Jurkat, Clone E6-1 (cell line): Measurements from ENCODE around the gene CALHM2.
A peak's percentile ranks its signal among the peaks of the same experiment; 100 is the strongest.

Experiments
- DNase-seq: peaks from one replicate; pipeline ENCODE4 v3.0.0-alpha.2; 2011; ENCODE audit warnings: low read depth, low spot score
- H3K4me3 ChIP-seq: 2 replicates; pipeline ENCODE4 v1.5.1; 2011; ENCODE audit warnings: mild to moderate bottlenecking, low read length, control low read depth, moderate library complexity

Gene CALHM2

DNA sequence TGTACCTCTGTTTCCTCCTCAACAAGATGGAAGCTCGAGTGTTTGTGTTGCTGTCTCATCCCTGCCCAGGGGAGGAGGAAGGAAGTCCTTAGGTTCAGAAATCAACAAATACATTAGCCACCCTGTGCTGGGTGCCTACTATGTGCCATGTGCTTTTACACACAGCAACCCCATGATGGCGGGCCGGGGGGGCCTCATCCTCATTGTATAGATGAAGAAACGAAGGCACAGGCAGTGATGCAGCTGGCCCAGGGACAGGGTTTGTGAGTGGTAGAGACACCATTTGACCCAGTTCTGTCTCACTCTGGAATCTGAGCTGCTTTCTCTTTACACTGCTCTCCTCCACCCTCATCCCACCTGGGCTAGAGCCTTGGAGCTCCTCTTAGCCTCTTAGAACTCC lies 1.9 kb upstream of the CALHM2 start:
- DNase-seq, result no peak
- no peak overlapping the region for H3K4me3 ChIP-seq

DNA sequence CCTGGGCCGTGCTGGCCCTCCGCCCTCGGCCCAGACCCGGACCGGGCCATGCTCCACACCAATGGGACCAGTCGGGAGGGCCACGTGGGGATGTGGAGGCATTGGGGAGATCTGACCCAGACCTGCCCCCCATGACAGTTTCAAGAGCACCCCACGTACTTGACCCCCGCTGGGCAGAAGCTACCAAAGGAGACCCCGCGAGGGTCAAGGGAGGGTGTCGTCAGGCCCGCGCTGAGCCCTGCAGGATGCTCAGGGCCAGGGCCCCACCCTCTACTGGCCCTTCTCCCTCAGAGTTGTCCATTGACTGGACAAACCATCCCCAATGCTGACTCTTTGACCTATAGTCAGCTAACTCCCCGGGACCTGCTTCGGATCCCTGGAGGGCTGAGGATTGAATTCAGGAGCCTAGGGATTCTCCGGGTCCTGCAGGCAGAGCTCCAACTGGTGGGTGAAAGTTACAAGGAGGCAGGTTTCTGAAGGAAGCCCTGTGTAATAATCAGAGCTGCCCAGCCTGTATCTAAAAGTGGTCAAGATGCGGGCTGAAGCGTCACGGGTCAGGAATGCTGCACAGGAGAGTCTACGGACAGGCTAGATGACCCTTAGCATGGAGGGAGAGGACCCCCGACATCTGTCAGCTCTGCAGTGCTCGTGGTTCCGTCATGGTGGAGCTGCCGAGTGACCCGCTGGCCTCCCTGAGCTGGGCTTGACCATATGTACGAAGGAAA lies 498 bp upstream of the CALHM2 start:
- H3K4me3 ChIP-seq, result no peak overlapping the region
- DNase-seq, result no peak

DNA sequence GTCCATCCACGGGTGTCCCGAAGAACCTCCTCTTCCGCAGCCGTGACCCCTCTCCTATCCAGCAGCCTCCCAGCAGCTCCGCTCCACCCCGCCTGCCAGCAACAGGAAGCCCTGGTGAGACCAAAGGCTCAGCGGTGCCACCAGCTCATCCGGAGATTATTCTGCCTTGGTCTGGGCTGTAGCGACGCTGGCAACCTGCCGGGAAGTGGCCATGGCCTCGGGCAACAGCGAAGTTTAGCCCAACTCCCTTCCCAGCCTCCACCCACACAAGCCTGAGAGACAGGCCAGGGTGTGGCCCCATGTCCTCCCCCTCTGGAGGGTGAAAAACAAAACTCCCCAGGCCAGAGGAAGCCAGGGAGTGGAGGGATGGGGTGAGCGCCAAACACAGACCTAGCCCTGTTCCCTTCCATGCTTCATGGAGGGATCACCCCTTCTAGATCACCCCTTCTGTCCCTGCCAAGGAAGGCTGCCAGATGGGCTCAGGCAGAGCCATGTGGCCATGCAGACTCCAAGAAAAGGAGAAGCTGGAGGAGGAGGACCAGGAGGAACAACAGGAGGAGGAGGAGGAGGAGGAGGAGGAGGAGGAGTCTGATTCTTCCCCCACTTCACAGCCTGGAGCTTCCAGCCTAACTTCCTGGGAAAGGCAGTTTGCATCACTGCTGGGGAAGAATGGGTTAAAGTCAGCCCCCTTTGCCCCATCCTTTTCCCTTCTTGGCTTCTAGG lies 918 bp downstream of the CALHM2 start:
- peak; percentile 4 for DNase-seq
- H3K4me3 ChIP-seq, result no peak overlapping the region

DNA sequence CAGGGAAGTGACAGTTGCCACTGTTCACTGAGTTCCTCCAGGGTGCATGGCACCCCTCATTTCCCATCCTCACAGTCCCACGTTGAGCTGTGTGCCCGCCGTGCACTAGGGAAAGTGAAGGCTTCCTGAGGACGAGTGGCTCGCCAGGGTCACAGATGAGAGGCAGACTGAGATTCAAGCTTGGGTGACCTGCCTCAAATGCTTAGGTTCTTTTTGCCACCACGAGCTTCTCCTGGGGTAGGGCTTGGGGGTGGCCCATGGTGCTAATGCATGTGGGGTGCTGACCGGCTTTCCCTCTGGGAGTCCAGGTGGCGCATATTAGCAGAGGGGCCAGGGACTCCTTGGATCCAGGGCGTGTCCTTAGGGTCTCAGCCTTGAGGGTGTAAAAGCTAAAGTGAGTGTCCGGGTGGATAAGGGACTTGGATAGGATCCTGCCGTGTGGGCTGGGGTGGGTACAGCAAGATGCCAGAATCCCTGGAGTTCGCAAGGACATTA lies 1.9 kb downstream of the CALHM2 start:
- H3K4me3 ChIP-seq, result no peak overlapping the region

DNA sequence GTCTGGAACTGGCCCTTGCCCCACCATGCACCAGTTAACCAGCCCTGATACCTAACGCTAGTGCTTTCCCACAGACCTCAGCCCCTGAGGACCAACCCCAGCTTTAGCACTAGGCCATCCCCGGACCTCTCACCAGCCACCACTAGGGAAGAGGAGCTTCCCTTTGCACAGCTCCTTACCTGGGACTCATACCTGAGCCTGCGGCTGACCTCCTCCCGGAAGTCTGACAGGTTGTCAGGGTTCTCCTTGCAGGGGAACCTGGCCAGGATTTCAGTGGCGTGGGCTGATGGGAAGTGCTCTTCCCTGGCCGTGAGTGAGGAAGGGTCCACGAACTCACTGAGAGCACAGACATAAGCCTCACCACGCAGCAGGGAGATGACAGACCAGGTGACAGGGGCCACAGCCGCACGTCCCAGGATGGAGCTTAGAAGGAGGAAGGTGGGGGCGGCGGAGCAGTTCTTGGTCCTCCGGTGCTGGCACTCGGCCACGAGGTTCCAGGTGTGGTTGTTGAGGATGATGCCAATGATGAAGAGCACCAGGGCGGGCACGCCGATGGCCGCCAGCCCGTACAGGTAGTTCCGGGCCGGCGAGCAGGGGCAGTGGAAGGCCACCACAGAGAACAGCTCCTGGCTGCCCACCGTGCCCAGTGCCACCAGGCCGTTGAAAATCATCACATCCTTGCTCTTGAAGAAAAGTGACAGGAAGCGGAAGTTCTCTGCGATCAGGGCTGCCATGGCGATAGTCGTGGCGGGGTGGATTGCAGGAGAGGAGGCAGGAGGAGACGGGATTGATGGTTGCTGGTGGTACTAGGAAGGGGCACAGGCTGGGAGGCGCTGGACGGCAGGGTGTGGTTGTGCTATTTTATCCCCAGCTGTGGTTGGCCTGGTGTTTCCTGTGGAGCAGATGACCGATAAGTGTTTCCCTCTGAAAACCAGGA lies 2.7 kb downstream of the CALHM2 start:
- no peak for DNase-seq
- no peak overlapping the region for H3K4me3 ChIP-seq

More for the DNA sequence above, 1.9 kb downstream of the CALHM2 start:
- no peak for DNase-seq

DNA sequence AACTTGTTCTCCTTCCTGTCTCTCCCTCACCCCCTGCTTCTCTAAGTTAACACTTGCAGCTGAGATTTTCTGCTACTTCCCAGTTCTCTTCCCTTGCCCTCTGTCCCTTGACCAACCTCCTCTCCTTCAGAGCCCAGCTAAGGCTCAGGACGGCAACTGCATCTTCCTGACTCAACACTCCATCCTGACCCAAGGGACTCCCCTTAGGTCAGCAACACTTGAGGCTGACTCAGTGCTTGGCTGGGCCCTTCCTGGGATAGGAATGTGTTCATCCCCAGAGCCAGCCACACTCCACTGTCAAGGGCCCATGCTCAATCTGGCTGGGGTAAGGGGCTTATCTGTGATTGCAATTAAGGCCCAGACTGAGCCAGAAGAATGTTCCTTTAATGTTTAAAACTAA lies 3.4 kb downstream of the CALHM2 start:
- no peak overlapping the region for H3K4me3 ChIP-seq
- no peak for DNase-seq

DNA sequence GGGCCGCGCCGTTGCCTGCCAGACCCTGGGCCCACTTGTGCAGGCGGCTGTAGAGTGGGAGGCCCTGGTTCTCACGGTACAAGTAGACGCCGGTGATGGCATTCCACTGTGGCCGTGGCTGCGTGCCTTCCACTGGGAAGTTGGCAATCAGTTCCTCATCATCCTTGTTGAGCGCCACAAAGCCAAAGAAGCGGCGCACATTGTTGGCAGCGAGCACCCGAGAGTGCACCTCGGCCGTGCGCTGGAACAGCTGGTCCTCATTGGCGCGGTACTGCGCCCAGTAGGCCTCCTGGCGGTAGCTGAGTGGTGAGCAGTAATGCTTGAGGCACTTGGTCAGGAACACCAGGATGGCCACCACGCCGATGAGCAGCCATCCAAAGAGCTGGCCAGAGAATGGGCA lies 5.0 kb downstream of the CALHM2 start:
- no peak overlapping the region for H3K4me3 ChIP-seq

DNA sequence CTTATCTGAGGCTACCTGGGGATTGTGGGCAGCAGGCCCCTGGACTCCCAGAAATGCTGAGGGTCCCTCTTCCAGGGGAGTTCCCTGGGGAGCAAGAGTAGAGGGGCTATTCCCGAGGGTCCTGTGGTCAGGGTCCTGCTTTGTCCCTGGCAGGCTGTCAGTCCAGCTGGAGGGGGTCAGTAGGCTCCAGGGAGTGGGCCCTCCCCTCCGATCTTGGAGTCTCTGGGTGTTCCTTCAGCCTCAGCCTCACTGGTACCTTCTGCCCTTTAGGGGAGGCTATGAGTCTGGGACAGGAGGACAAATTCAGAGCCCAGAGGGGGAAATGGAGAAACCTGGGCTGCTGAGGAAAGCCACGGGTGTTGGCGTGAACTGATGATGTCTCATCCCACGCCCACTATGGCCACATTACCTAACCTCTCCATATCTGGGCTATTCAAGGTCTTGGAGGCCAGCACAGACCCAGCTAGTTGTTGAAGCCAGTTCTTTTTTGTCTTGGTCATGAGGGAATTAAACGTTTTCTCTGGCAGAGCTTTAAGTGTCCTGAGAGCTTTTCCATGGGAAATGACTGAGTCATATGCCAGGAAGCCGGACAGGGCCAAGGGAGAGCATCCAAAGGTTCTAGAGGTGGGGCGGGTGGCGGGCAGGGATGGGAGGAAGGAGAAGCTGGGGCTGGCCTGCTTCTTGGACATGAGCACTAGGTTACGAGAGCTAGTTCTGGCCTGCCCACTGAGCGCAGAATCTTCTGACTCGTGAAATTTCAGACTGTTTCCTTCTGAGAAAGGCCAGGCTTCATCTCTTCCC lies 6.2 kb downstream of the CALHM2 start:
- DNase-seq, result no peak
- H3K4me3 ChIP-seq, result no peak overlapping the region

More for the DNA sequence above, 5.0 kb downstream of the CALHM2 start:
- no peak for DNase-seq

DNA sequence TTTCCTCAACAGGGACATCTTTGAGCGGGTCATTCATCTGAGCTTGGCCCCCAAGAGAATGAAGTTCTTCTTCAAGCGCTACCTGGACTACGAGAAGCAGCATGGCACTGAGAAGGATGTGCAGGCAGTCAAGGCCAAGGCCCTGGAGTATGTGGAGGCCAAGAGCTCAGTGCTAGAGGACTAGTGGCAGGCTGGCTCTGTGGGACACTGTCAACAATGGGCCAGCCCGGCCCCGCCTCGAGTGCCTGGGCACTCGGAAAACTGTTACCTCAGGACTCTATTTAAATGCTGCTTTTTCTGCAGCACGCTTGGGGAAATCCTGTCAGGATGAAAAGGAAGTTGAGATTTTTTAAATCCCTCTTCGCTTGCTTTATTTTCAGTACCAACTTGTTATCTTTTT lies 6.8 kb downstream of the CALHM2 start:
- no peak overlapping the region for H3K4me3 ChIP-seq
- DNase-seq, result no peak

DNA sequence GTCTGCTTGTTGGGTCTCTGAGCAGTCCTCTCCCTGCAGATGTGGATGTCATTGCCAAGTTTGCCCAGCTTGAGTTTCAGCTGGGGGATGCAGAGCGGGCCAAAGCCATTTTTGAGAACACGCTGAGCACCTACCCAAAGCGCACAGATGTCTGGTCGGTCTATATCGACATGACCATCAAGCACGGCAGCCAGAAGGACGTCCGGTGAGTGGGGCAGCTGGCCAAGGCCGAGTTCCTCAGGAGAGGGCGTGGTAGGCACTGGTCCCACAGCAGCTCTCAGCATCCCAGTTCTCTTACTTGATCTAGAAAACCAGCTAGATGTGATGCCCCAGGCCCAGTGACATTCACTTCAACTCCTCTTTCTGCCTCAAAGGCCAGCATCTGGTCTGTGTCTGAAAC lies 7.7 kb downstream of the CALHM2 start:
- H3K4me3 ChIP-seq, result no peak overlapping the region
- no peak for DNase-seq

DNA sequence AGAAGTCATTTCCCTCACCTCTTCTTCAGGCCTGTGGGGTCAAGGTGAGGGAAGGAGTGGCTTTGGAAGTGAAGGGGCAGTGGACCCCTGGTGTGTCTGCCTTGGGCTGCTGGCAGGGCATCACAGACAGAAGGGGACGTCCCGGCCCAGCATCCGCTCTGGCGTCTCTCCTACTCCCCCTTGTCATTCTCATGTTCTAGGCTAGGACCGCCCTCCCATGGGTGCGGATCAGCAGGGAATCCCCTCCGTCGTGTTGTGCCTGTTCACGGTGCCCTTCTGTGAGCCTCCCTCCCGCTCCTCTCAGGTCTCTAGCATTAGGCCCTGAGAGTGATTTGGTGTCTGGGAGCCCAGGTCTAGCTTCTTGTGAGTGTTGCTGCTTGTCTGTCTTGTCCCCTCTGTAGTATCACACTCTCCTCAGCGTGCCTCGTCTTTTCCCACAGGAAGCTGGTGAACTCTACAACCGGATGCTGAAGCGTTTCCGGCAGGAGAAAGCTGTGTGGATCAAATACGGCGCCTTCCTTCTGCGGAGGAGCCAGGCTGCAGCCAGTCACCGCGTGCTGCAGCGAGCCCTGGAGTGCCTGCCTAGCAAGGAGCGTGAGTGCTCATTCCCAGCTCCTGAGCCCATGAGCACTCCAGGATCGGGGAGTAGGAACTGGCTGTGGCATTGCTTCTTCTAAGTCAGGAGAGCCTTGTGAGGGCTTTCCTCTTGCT lies 8.5 kb downstream of the CALHM2 start:
- no peak for DNase-seq
- H3K4me3 ChIP-seq, result no peak overlapping the region

DNA sequence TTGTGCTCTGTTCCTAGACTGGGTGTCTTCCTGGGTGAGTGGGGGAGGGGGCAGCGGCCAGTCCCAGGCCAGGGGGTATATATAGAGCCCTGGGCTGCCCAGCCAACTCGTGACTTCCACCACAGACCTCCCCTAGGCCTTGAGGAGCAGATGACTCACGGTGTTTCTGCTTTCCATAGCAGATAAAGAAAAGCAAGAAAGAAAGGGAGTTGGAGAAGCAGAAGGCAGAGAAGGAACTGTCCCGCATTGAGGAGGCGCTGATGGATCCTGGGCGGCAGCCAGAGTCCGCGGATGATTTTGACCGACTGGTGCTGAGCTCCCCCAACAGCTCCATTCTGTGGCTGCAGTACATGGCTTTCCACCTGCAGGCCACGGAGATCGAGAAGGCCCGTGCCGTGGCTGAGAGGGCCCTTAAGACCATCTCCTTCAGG lies 10.1 kb downstream of the CALHM2 start:
- DNase-seq, result no peak
- H3K4me3 ChIP-seq, result no peak overlapping the region

DNA sequence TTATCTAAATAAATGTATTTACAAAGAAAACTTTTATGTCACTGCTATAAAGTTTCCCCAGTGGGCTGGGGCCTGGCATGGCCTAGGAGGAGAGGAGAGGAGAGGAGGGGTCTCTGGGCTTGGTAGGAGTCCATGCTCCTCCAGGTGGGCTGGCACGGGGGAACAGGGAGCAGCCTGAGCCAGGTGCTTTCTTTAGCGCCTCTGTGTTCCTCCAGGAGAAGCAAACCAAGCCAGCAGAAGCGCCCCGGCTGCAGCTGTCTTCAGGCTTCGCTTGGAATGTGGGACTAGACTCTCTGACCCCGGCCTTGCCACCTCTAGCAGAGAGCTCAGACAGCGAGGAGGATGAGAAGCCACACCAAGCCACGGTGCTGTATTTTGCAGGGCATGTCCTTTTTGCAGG lies 10.6 kb downstream of the CALHM2 start:
- no peak for DNase-seq
- no peak overlapping the region for H3K4me3 ChIP-seq

DNA sequence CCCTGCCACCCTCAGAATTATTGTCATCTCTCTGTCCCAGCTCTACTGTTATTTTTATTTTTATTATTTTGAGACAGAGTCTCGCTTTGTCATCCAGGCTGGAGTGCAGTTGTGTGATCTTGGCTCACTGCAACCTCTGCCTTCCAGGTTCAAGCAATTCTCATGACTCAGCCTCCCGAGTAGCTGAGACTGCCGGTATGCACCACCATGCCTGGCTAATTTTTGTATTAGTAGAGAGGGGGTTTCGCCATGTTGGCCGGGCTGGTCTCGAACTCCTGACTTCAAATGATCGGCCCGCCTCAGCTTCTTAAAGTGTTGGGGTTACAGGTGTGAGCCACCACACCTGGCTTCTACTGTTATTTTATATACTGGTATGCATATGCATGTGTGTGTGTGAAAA lies 11.0 kb downstream of the CALHM2 start:
- no peak for DNase-seq
- H3K4me3 ChIP-seq, result no peak overlapping the region

DNA sequence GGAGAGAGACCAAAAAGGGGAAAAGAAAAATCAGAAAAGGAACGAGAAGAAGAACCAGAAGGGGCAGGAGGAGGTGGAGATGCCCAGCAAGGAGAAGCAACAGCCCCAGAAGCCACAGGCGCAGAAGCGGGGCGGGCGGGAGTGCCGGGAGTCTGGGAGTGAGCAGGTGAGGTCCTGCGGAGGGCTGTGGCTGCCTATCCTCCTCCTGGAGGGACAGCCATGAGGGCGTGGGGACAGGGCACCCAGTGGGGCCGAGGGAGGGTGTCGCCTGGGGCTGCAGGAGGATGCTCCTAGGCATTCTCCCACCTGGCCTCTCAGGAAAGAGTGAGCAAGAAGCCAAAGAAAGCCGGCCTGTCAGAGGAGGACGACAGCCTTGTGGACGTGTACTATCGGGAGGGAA lies 11.8 kb downstream of the CALHM2 start:
- DNase-seq, result no peak
- H3K4me3 ChIP-seq, result no peak overlapping the region

DNA sequence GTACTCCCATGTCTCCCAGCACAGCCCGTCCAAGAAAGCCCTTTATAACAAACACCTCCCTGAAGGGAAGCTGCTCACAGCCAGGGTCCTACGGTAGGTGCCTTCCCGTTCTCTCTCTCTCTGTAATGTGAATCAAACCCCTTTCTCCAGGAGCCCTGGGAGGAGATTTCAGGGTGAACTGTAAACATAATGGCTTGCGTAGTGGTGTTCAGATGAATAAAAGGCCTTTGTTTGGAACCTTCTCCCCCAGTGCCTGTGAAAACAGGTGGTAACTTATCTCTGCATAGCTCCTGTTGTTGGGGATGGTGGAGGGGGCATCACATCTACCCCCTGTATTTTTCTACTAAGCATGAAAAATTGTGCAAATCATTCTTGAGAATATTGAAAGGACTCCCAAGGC lies 12.4 kb downstream of the CALHM2 start:
- no peak overlapping the region for H3K4me3 ChIP-seq
- no peak for DNase-seq

DNA sequence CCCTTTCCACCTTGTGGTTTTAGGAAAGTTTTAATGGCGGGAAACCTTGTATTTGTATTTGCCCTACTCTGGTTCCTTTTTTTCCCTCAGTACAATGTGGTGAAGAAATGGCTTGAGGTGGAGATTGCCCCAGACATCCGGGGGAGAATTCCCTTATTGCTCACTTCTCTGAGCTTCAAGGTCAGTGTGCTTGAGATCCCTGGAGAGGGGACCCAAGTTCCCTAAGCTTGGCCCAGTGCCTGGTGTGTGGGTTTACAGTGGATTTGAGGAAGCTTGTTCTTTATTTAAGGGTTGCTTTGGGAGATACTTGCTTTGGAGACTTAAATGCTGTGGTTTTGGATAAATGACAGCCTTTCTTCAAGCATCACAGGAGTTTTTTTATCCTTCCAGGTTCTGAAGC lies 18.3 kb downstream of the CALHM2 start:
- no peak for DNase-seq
- no peak overlapping the region for H3K4me3 ChIP-seq

DNA sequence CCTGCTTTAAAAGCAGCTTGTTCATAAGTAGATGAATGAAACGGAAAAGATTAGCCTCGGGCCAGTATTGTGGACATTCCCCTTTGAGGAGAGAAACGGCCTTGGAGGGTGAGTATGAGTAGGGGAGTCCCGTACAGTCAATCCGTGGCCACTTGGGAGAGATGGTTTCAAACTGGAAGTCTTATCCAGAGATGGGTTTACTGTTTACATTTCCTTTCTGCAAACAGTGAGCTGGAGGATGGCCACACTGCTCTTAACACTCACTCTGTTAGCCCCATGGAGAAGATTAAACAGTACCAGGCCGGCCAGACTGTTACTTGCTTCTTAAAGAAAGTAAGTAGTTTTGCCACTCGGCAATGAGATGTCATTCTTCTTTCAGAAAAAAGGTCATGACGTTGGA lies 20.3 kb downstream of the CALHM2 start:
- H3K4me3 ChIP-seq, result no peak overlapping the region
- DNase-seq, result no peak
